ENCODE results near the gene PFDN1.

GRCh38 chr5:140298183-140298601 lies 4.7 kb downstream of the PFDN1 start:
- TF ChIP-seq, protein P1, sequence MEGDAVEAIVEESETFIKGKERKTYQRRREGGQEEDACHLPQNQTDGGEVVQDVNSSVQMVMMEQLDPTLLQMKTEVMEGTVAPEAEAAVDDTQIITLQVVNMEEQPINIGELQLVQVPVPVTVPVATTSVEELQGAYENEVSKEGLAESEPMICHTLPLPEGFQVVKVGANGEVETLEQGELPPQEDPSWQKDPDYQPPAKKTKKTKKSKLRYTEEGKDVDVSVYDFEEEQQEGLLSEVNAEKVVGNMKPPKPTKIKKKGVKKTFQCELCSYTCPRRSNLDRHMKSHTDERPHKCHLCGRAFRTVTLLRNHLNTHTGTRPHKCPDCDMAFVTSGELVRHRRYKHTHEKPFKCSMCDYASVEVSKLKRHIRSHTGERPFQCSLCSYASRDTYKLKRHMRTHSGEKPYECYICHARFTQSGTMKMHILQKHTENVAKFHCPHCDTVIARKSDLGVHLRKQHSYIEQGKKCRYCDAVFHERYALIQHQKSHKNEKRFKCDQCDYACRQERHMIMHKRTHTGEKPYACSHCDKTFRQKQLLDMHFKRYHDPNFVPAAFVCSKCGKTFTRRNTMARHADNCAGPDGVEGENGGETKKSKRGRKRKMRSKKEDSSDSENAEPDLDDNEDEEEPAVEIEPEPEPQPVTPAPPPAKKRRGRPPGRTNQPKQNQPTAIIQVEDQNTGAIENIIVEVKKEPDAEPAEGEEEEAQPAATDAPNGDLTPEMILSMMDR (IDR thresholded peaks at IDR 0.05) = no peak
- no peak for TF ChIP-seq POLR2A (IDR thresholded peaks at IDR 0.05)
